GM12891 (cell line): ENCODE data around the gene HINFP.

Experiments
- PAX5 ChIP-seq: IDR thresholded peaks from 2 replicates; pipeline ENCODE4 v1.6.1; 2011; ENCODE audit warnings: low read length, moderate library complexity, mild to moderate bottlenecking; ENCODE audit not compliant: insufficient read depth, severe bottlenecking
- POLR2A ChIP-seq: IDR thresholded peaks from 2 replicates; pipeline ENCODE4 v1.6.1; 2011; ENCODE audit warnings: low read depth, low read length, control low read depth
- POLR2AphosphoS5 ChIP-seq: IDR thresholded peaks from 2 replicates; pipeline ENCODE4 v1.6.1; 2011; ENCODE audit warnings: low read depth, low read length, control low read depth
- POU2F2 ChIP-seq: IDR thresholded peaks from 2 replicates; pipeline ENCODE4 v1.6.1; 2011; ENCODE audit warnings: low read depth, mild to moderate bottlenecking, control low read depth, low read length, moderate library complexity
- SPI1 ChIP-seq: IDR thresholded peaks from 2 replicates; pipeline ENCODE4 v1.6.1; 2011; ENCODE audit warnings: low read depth, low read length, control low read depth
- TAF1 ChIP-seq: IDR thresholded peaks from 2 replicates; pipeline ENCODE4 v1.6.1; 2011; ENCODE audit warnings: low read depth, low read length, control low read depth

DNA sequence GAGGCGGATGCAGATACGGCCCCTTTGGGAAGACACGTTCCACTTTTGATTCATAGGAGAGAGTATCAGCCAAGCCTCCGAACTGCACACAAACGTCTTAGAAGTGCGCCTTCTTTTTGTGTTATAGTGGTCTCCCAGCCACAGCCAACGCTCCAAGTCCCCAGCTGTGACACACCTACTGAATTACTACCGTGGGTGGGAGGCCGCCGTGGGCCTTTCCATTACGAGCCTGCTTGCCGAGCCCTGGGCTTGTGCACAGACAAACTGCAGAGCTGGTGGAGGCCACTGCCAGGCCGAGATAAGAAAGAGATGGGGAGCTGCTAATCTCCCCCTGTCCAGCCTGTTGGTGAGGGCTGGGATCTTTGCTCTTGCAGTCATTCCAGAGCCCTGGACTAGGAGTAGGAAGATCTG is 35.9 kb upstream of the HINFP start:
- TF ChIP-seq POLR2AphosphoS5 (no peak), PAX5 (no peak), POLR2A (no peak), SPI1 (no peak), TAF1 (no peak), POU2F2 (no peak)
